HEK293 (cell line): ENCODE data around the gene TSHR.

Experiments used
- CTCF ChIP-seq: fragments of 450-650 bp; formaldehyde crosslinking; IDR thresholded peaks from 2 replicates; pipeline ENCODE4 v1.5.1; 2016; ENCODE audit warnings: missing biosample characterization, missing genetic modification characterization
- ZNF544 ChIP-seq: fragments of 450-650 bp; formaldehyde crosslinking; IDR thresholded peaks from 2 replicates; pipeline ENCODE4 v1.5.0; 2017; ENCODE audit warnings: missing biosample characterization, missing genetic modification characterization
- ZNF704 ChIP-seq: fragments of 450-650 bp; formaldehyde crosslinking; IDR thresholded peaks from 2 replicates; pipeline ENCODE4 v1.5.1; 2016; ENCODE audit warnings: missing biosample characterization, missing genetic modification characterization

- TF ChIP-seq ZNF704 (tag by site-specific recombination) (no peak), CTCF (tag by site-specific recombination) (no peak), ZNF544 (tag by site-specific recombination) (no peak)
These were observed 178.0 kb downstream of the TSHR start for GRCh38 chr14:81133400-81133799.
